IPS-15b (cell line): Measurements from ENCODE around the gene PLCG2.
"Not testable (repeated sequence)": the region's sequence is repeated elsewhere in the genome, so short reads cannot be mapped to it uniquely, and the experiment has no call there.

Experiments
- H3K27me3 ChIP-seq: one replicate; pipeline ENCODE4 v1.6.1; 2013; ENCODE audit warnings: low read length; ENCODE audit not compliant: control insufficient read depth, insufficient read depth
- H3K36me3 ChIP-seq: one replicate; pipeline ENCODE4 v1.6.1; 2013; ENCODE audit warnings: low read length; ENCODE audit not compliant: control insufficient read depth, insufficient read depth
- H3K4me1 ChIP-seq: one replicate; pipeline ENCODE4 v1.6.1; 2013; ENCODE audit warnings: mild to moderate bottlenecking, low read length; ENCODE audit not compliant: control insufficient read depth, insufficient read depth
- H3K4me3 ChIP-seq: one replicate; pipeline ENCODE4 v1.5.1; 2013; ENCODE audit warnings: low read depth, low read length
- H3K9ac ChIP-seq: one replicate; pipeline ENCODE4 v1.6.1; 2013; ENCODE audit warnings: low read depth, mild to moderate bottlenecking, low read length
- H3K9me3 ChIP-seq: one replicate; pipeline ENCODE4 v1.6.1; 2013; ENCODE audit warnings: mild to moderate bottlenecking, low read length; ENCODE audit not compliant: control insufficient read depth, insufficient read depth

PLCG2 gene

GRCh38 chr16:82007189-82007588 lies 228.1 kb downstream of the PLCG2 start:
- Histone ChIP-seq H3K4me3 (no peak overlapping the region), H3K9ac (no peak overlapping the region), H3K27me3 (no peaks in the 10 kb centered on the region), H3K9me3 (peaks cover 10% of the 10 kb centered on the region), H3K4me1 (no peaks in the 10 kb centered on the region), H3K36me3 (peaks cover 3% of the 10 kb centered on the region)

GRCh38 chr16:82008957-82009592 lies 230.0 kb downstream of the PLCG2 start:
- peaks cover 3% of the 10 kb centered on the region for H3K36me3 ChIP-seq
- no peak overlapping the region for H3K4me3 ChIP-seq
- no peak overlapping the region for H3K9ac ChIP-seq
- H3K27me3 ChIP-seq = no peaks in the 10 kb centered on the region
- peaks cover 10% of the 10 kb centered on the region for H3K9me3 ChIP-seq
- H3K4me1 ChIP-seq = no peaks in the 10 kb centered on the region

- not testable (repeated sequence) for H3K4me3 ChIP-seq, H3K9ac ChIP-seq, H3K9me3 ChIP-seq, H3K4me1 ChIP-seq, H3K36me3 ChIP-seq, H3K27me3 ChIP-seq
Observed at GRCh38 chr16:82009789-82010188, 230.7 kb downstream of the PLCG2 start.

- no peaks in the 10 kb centered on the region for H3K4me1 ChIP-seq
- H3K9me3 ChIP-seq = peaks cover 10% of the 10 kb centered on the region
- H3K27me3 ChIP-seq = no peaks in the 10 kb centered on the region
- H3K4me3 ChIP-seq = no peak overlapping the region
- H3K9ac ChIP-seq = no peak overlapping the region
- H3K36me3 ChIP-seq = peaks cover 3% of the 10 kb centered on the region
Observed at GRCh38 chr16:82010649-82011048, 231.6 kb downstream of the PLCG2 start.

GRCh38 chr16:82011199-82011641 lies 232.1 kb downstream of the PLCG2 start, which contains the start of gene SDR42E1:
Gene SDR42E1 (minus strand): TSS chr16:82011470. CDS start chr16:82000858, 10,612 bp downstream.
- Histone ChIP-seq H3K9ac (no peak within 1 kb of the TSS), H3K36me3 (peaks cover 3% of the 10 kb centered on the region), H3K4me1 (no peaks in the 10 kb centered on the region), H3K4me3 (no peak within 1 kb of the TSS), H3K27me3 (no peaks in the 10 kb centered on the region), H3K9me3 (peaks cover 10% of the 10 kb centered on the region)
